ENCODE results near the gene PSME3IP1. TPM values are rescaled to one million over a fixed set of nuclear protein-coding genes. Genes with fewer than 3 reads are reported as not detected.
"Not testable (repeated sequence)": the region's sequence is repeated elsewhere in the genome, so short reads cannot be mapped to it uniquely, and the experiment has no call there.

The PSME3IP1 gene
- total RNA-seq, 4 donors from 2014 or later, result 55.7 to 308 (median 109) TPM

- Histone ChIP-seq H3K4me1 (no peaks in the 10 kb centered on the region), H3K9me3 (no peaks in the 10 kb centered on the region), H3K27me3 (no peaks in the 10 kb centered on the region), H3K36me3 (peaks cover 0 to 37% (median 3%) of the 10 kb centered on the region in 3 donors), H3K4me3 (no peak overlapping the region), H3K27ac (no peak overlapping the region)
- no peak for DNase-seq
- no peak for TF ChIP-seq POLR2A (IDR thresholded peaks at IDR 0.05)
- TF ChIP-seq CTCF (IDR thresholded peaks at IDR 0.05), result no peak
Measured at GRCh38 chr16:57203451-57203850, 17.6 kb upstream of the PSME3IP1 start.

- no peaks in the 10 kb centered on the region for H3K27me3 ChIP-seq
- no peak for DNase-seq
- no peaks in the 10 kb centered on the region for H3K4me1 ChIP-seq
- no peak overlapping the region for H3K27ac ChIP-seq
- H3K4me3 ChIP-seq, result no peak overlapping the region
- H3K9me3 ChIP-seq, result no peaks in the 10 kb centered on the region
- TF ChIP-seq CTCF (IDR thresholded peaks at IDR 0.05), result no peak
- TF ChIP-seq POLR2A (IDR thresholded peaks at IDR 0.05), result no peak
- H3K36me3 ChIP-seq, result peaks cover 0 to 27% (median 3%) of the 10 kb centered on the region in 3 donors
Measured at GRCh38 chr16:57202095-57202886, 16.5 kb upstream of the PSME3IP1 start.

GRCh38 chr16:57200926-57201325, 15.1 kb upstream of the PSME3IP1 start:
- DNase-seq, H3K27ac ChIP-seq, H3K9me3 ChIP-seq, H3K27me3 ChIP-seq, H3K4me3 ChIP-seq, H3K4me1 ChIP-seq: not testable (repeated sequence)
- H3K36me3 ChIP-seq, result peaks cover 0 to 15% (median 3%) of the 10 kb centered on the region in 3 donors

GRCh38 chr16:57200321-57200720, 14.5 kb upstream of the PSME3IP1 start:
- H3K9me3 ChIP-seq, DNase-seq, H3K27ac ChIP-seq, H3K4me1 ChIP-seq, H3K36me3 ChIP-seq, H3K4me3 ChIP-seq, H3K27me3 ChIP-seq: not testable (repeated sequence)

- no peaks in the 10 kb centered on the region for H3K36me3 ChIP-seq
- H3K4me1 ChIP-seq, result peaks cover 0 to 14% (median 0%) of the 10 kb centered on the region in 4 donors
- no peak for TF ChIP-seq POLR2A (IDR thresholded peaks at IDR 0.05)
- no peak for TF ChIP-seq CTCF (IDR thresholded peaks at IDR 0.05)
- H3K9me3 ChIP-seq, result no peaks in the 10 kb centered on the region
- no peaks in the 10 kb centered on the region for H3K27me3 ChIP-seq
- no peak for DNase-seq
- no peak overlapping the region for H3K4me3 ChIP-seq
- H3K27ac ChIP-seq, result no peak overlapping the region
Measured at GRCh38 chr16:57196753-57197152, 10.9 kb upstream of the PSME3IP1 start.

GRCh38 chr16:57196286-57196685, 10.4 kb upstream of the PSME3IP1 start:
- H3K9me3 ChIP-seq, result no peaks in the 10 kb centered on the region
- H3K27ac ChIP-seq, result no peak overlapping the region
- no peaks in the 10 kb centered on the region for H3K36me3 ChIP-seq
- H3K4me1 ChIP-seq, result peaks cover 0 to 15% (median under 1%) of the 10 kb centered on the region in 4 donors
- no peak overlapping the region for H3K4me3 ChIP-seq
- no peaks in the 10 kb centered on the region for H3K27me3 ChIP-seq
- DNase-seq, result no peak
- TF ChIP-seq CTCF (IDR thresholded peaks at IDR 0.05) (no peak), POLR2A (IDR thresholded peaks at IDR 0.05) (no peak)
